ENCODE data around the gene FASTKD3. TPM values are rescaled to one million over a fixed set of nuclear protein-coding genes. Genes with fewer than 3 reads are reported as not detected.

FASTKD3 gene
- total RNA-seq, 2 donors from 2014 or later, result 11.4 to 12.2 TPM

DNA sequence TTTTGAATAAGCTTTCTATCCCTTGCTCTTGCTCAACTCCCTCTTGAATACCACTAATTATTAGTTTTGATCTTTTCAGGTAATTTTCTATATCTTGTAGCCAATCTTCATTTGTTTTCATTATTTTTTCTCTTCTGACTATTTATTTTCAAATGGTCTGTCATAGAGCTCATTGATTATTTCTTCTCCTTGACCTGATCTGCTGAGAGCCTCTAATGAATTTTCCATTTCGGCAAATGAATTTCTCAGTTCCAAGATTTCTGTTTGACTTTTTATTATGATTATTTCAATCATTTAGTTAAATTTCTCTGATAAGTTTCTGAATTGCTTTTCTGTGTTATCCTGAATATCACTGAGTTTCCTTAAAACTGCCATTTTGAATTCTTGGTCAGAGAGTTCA lies 39.5 kb upstream of the FASTKD3 start:
- Histone ChIP-seq H3K9me3 (no peaks in the 10 kb centered on the region), H3K4me1 (no peaks in the 10 kb centered on the region), H3K27ac (no peak overlapping the region), H3K4me3 (no peak overlapping the region), H3K36me3 (no peaks in the 10 kb centered on the region), H3K27me3 (no peaks in the 10 kb centered on the region), H3K9ac (ENCODE audit: low read depth in 2 of 2, low read length in 2 of 2) (no peak overlapping the region)
- TF ChIP-seq, protein P1, sequence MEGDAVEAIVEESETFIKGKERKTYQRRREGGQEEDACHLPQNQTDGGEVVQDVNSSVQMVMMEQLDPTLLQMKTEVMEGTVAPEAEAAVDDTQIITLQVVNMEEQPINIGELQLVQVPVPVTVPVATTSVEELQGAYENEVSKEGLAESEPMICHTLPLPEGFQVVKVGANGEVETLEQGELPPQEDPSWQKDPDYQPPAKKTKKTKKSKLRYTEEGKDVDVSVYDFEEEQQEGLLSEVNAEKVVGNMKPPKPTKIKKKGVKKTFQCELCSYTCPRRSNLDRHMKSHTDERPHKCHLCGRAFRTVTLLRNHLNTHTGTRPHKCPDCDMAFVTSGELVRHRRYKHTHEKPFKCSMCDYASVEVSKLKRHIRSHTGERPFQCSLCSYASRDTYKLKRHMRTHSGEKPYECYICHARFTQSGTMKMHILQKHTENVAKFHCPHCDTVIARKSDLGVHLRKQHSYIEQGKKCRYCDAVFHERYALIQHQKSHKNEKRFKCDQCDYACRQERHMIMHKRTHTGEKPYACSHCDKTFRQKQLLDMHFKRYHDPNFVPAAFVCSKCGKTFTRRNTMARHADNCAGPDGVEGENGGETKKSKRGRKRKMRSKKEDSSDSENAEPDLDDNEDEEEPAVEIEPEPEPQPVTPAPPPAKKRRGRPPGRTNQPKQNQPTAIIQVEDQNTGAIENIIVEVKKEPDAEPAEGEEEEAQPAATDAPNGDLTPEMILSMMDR (IDR thresholded peaks at IDR 0.05), result no peak
- DNase-seq, result no peak
- intact Hi-C loops (cut with DNase I), result no loop called here

DNA sequence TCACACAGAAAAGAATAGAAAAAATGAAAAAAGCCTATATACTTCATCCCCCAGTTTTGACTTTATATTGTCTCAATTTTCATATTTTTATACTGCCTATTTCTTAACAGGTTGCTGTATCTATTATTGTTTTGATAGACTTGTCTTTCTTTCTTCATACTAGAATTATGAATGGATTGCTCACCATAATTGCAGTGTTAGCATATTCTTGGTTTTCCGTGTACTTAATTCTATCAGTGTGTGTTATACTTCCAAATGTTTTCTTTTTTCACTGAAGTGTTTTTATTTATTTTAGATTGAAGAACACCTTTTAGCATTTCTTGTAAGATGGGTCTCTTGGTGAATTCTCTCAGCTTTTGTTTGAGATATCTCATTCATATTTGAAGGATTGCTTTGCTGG lies 38.8 kb upstream of the FASTKD3 start:
- Histone ChIP-seq H3K4me3 (no peak overlapping the region), H3K9me3 (no peaks in the 10 kb centered on the region), H3K36me3 (no peaks in the 10 kb centered on the region), H3K27ac (no peak overlapping the region), H3K27me3 (no peaks in the 10 kb centered on the region), H3K4me1 (no peaks in the 10 kb centered on the region), H3K9ac (ENCODE audit: low read depth in 2 of 2, low read length in 2 of 2) (no peak overlapping the region)
- TF ChIP-seq, protein P1 (IDR thresholded peaks at IDR 0.05), result no peak
- DNase-seq, result no peak
- intact Hi-C loops (cut with DNase I), result no loop called here

DNA sequence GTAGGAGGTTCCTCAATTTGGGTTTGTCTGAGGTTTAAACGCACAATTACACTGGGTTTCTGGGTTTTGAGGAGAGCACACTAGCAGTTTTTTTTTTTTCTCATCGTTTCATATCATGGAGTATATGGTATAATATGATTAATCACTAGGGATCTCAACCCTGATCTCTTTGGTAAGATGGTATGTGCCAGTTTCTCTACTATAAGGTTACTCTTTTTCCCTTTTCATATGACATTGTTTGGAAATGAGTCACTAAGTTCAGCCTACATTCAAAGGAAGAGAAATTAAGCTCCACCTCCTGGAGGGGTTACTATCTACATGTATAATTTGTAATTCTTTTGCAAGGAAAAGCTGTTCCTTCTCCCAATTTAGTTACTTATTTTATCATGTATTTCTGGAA lies 35.3 kb upstream of the FASTKD3 start:
- Histone ChIP-seq H3K27me3 (no peaks in the 10 kb centered on the region), H3K9me3 (no peaks in the 10 kb centered on the region), H3K9ac (ENCODE audit: low read depth in 2 of 2, low read length in 2 of 2) (no peak overlapping the region), H3K4me3 (no peak overlapping the region), H3K4me1 (no peaks in the 10 kb centered on the region), H3K27ac (no peak overlapping the region), H3K36me3 (no peaks in the 10 kb centered on the region)
- DNase-seq, result no peak
- intact Hi-C loops (cut with DNase I), result no loop called here
- TF ChIP-seq, protein P1 (IDR thresholded peaks at IDR 0.05), result no peak

DNA sequence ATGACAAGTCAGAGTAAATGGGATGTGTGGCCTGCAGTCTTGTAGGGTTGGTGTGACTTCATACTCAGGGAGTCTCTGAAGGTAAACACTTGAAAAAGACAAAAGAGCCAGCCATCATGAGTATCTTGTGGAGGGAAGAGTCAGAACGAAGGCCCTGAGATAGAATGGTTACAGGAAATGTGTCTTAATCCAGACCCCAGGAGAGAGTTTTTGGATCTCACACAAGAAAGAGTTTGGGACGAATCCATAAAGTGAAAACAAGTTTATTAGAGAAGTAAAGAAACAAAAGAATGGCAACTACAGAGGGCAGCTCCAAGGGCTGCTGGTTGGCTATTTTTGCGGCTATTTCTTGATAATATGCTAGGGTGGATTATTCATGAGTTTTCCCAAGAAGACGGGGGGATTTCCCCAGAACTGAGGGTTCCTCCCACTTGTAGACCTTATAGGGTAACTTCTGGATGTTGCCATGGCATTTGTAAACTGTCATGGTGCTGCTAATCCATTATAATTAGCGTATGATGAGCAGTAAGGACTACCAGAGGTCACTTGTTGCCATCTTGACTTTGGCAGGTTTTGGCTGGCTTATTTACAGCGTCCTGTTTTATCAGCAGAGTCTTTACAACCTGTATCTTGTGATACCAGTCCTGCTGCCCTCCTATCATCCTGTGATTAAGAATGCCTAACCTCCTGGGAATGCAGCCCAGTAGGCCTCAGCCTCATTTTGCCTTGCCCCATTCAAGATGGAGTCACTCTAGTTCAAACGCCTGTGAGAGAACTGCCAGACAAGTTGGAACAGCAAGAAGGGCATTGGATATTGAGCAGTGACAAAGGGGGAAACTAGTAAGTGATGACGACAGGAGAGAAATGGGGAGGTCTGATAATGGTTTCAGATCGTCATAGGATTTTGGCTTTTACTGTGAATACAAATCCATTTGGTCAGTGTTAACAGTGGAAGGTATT lies 34.1 kb upstream of the FASTKD3 start:
- intact Hi-C loops (cut with DNase I), result no loop called here
- H3K9ac ChIP-seq (ENCODE audit: low read depth in 2 of 2, low read length in 2 of 2), result no peak overlapping the region
- no peaks in the 10 kb centered on the region for H3K36me3 ChIP-seq
- no peak for DNase-seq
- H3K4me1 ChIP-seq, result no peaks in the 10 kb centered on the region
- H3K27ac ChIP-seq, result no peak overlapping the region
- no peaks in the 10 kb centered on the region for H3K27me3 ChIP-seq
- TF ChIP-seq, protein P1 (IDR thresholded peaks at IDR 0.05), result no peak
- no peak overlapping the region for H3K4me3 ChIP-seq
- H3K9me3 ChIP-seq, result no peaks in the 10 kb centered on the region

DNA sequence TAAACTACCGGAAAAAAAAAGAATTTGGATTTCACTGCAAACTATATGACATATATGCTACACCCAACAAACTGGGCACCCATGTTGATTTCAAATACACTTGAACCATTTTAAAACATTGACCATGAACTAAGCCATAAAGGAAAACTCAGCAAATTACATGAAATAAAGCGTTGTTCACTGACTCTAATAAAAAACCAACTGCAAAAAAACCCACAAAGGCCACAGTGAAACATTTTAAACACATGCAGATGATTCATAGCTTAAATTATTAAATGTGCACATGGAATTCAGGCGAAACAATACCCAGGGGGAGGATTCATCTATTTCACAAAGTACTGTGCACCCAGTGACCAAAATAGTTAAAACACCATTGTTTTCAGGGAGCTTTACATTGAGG lies 33.4 kb upstream of the FASTKD3 start:
- H3K36me3 ChIP-seq, result no peaks in the 10 kb centered on the region
- TF ChIP-seq, protein P1 (IDR thresholded peaks at IDR 0.05), result no peak

More for the DNA sequence above, 33.4 kb upstream of the FASTKD3 start:
- DNase-seq, result no peak
- no peaks in the 10 kb centered on the region for H3K27me3 ChIP-seq
- H3K4me3 ChIP-seq, result no peak overlapping the region
- intact Hi-C loops (cut with DNase I), result no loop called here
- H3K27ac ChIP-seq, result no peak overlapping the region
- H3K9me3 ChIP-seq, result no peaks in the 10 kb centered on the region
- H3K9ac ChIP-seq (ENCODE audit: low read depth in 2 of 2, low read length in 2 of 2), result no peak overlapping the region
- no peaks in the 10 kb centered on the region for H3K4me1 ChIP-seq

All from colonic mucosa (tissue), 4 donors.